GM12878 (cell line): Measurements from ENCODE around the gene TAF6. TPM values are rescaled to one million over a fixed set of nuclear protein-coding genes. Genes with fewer than 3 reads are reported as not detected.

ENCODE experiments used
- ATAC-seq: fragments of 200-7000 bp; cut with Tn5 transposase; 3 replicates; pipeline ENCODE4 v1.9.1; 2020; ENCODE audit warnings: mild to moderate bottlenecking, moderate library complexity
- BruUV-seq: library from RNA; stranded (reverse); fragments of 400-500 nt; replicated peaks from 2 replicates; lab custom pipeline; 2021; lab: Mats Ljungman, UMichigan
- CTCF ChIA-PET: fragments of 300-600 bp; sonication (Branson Sonifier 250); formaldehyde crosslinking; extraction: SDS; loops from one replicate; lab custom pipeline; 2021; ENCODE audit warnings: inconsistent platforms; lab: Yijun Ruan, JAX
- POLR2A ChIA-PET: fragments of 350-600 bp; formaldehyde crosslinking; extraction: SDS; loops from one replicate; lab custom pipeline; 2021; ENCODE audit warnings: inconsistent platforms; lab: Charles Lee
- RAD21 ChIA-PET: fragments of 300-600 bp; sonication (Branson Sonifier 250); formaldehyde crosslinking; loops from one replicate; lab custom pipeline; 2023; ENCODE audit warnings: antibody characterized with exemption; ENCODE audit not compliant: unreplicated experiment; lab: Charles Lee
- SMC1A ChIA-PET: fragments of 300-600 bp; sonication (Branson Sonifier 250); formaldehyde crosslinking; loops from one replicate; lab custom pipeline; 2023; ENCODE audit not compliant: unreplicated experiment, uncharacterized antibody; lab: Charles Lee
- DNase-seq: peaks from one replicate; pipeline ENCODE4 v3.0.0-alpha.2; 2011; ENCODE audit warnings: low read depth, low spot score
- FAIRE-seq: peaks from 3 replicates; lab custom pipeline; 2011; peaks lifted over from hg19 to GRCh38; lab: Jason Lieb, UNC
- H2AFZ ChIP-seq: 2 replicates; pipeline ENCODE4 v1.6.0; 2011; ENCODE audit warnings: low read depth, low read length, control low read depth; ENCODE audit not compliant: control insufficient read depth
- H3K27ac ChIP-seq: 2 replicates; pipeline ENCODE4 v1.5.1; 2011; ENCODE audit warnings: control low read depth; ENCODE audit not compliant: control insufficient read depth, insufficient read depth
- H3K27me3 ChIP-seq, 2 experiments: replicated peaks in 1 of 2; 2 replicates each; pipeline versions ENCODE4 v1.6.0 to v1.6.1; 2011; ENCODE audit warnings: low read length in 1 of 2; ENCODE audit not compliant: control insufficient read depth in 2 of 2, insufficient read depth in 2 of 2
- H3K36me3 ChIP-seq, 2 experiments: 2 replicates each; pipeline ENCODE4 v1.5.1; 2011; ENCODE audit warnings: low read length in 1 of 2; ENCODE audit not compliant: control insufficient read depth in 2 of 2, insufficient read depth in 2 of 2
- H3K4me1 ChIP-seq: 2 replicates; pipeline ENCODE4 v1.6.1; 2011; ENCODE audit warnings: mild to moderate bottlenecking, low read length, moderate library complexity, mixed read lengths; ENCODE audit not compliant: control insufficient read depth, insufficient read depth
- H3K4me2 ChIP-seq: 2 replicates; pipeline ENCODE4 v1.6.0; 2011; ENCODE audit warnings: control low read depth; ENCODE audit not compliant: control insufficient read depth, insufficient read depth
- H3K4me3 ChIP-seq: fragments of 200-600 bp; sonication (generic); 2 replicates; pipeline ENCODE4 v1.5.1; 2016
- H3K79me2 ChIP-seq: 2 replicates; pipeline ENCODE4 v1.6.0; 2011; ENCODE audit warnings: low read length; ENCODE audit not compliant: control insufficient read depth, insufficient read depth
- H3K9ac ChIP-seq: 2 replicates; pipeline ENCODE4 v1.8.0; 2011; ENCODE audit warnings: low read length, control low read depth, mixed read lengths; ENCODE audit not compliant: control insufficient read depth, insufficient read depth
- H3K9me3 ChIP-seq: replicated peaks from 3 replicates; pipeline ENCODE4 v1.5.1; 2011; ENCODE audit warnings: mild to moderate bottlenecking, low read length; ENCODE audit not compliant: control insufficient read depth, insufficient read depth
- H4K20me1 ChIP-seq: 2 replicates; pipeline ENCODE4 v1.6.0; 2011; ENCODE audit not compliant: control insufficient read depth, insufficient read depth
- ATF2 ChIP-seq: IDR thresholded peaks from 2 replicates; pipeline ENCODE4 v1.6.1; 2012; ENCODE audit warnings: low read length, inconsistent platforms
- CBX5 ChIP-seq: sonication (generic); IDR thresholded peaks from 2 replicates; pipeline ENCODE4 v1.6.1; 2016; ENCODE audit warnings: low read depth, moderate library complexity, mild to moderate bottlenecking, inconsistent platforms
- CHD4 ChIP-seq: fragments of 200-600 bp; sonication (generic); IDR thresholded peaks from 2 replicates; pipeline ENCODE4 v1.6.1; 2016; ENCODE audit warnings: mild to moderate bottlenecking
- JUND ChIP-seq: IDR thresholded peaks from 2 replicates; pipeline ENCODE4 v1.6.1; 2012; ENCODE audit warnings: low read depth, mild to moderate bottlenecking, low read length, improper control_type of control experiment, moderate library complexity
- KLF5 ChIP-seq: fragments of 450-650 bp; IDR thresholded peaks from 2 replicates; pipeline ENCODE4 v1.6.1; 2014; ENCODE audit warnings: mild to moderate bottlenecking; ENCODE audit not compliant: partially characterized antibody
- NR2C2 ChIP-seq: IDR thresholded peaks from 2 replicates; pipeline ENCODE4 v1.6.1; 2011; ENCODE audit warnings: borderline replicate concordance, low read depth; ENCODE audit not compliant: control insufficient read depth, insufficient read length
- PAX5 ChIP-seq: IDR thresholded peaks from 2 replicates; pipeline ENCODE4 v1.6.1; 2011; ENCODE audit warnings: low read depth, low read length, borderline replicate concordance
- POLR2AphosphoS5 ChIP-seq: IDR thresholded peaks from 2 replicates; pipeline ENCODE4 v1.6.1; 2011; ENCODE audit warnings: mild to moderate bottlenecking, low read length, inconsistent platforms
- SMARCA5 ChIP-seq: fragments of 450-650 bp; IDR thresholded peaks from 2 replicates; pipeline ENCODE4 v1.6.1; 2017; ENCODE audit warnings: mild to moderate bottlenecking
- TCF7 ChIP-seq: IDR thresholded peaks from 2 replicates; pipeline ENCODE4 v1.6.1; 2014; ENCODE audit warnings: antibody characterized with exemption, borderline replicate concordance
- WGBS: methylation state at CpG from one replicate; pipeline ENCODE4 v1.1.6; 2016; ENCODE audit warnings: low lambda C conversion rate; ENCODE audit not compliant: insufficient replicate concordance, insufficient coverage; ENCODE audit errors: missing lambda C conversion rate; 5-methylcytosine and 5-hydroxymethylcytosine counted together
- in situ Hi-C: fragments of 300-500 bp; cut with MboI; formaldehyde crosslinking; loops from 9 replicates; pipeline ENCODE4 v1.14.3; 2018; ENCODE audit warnings: mixed read lengths
- intact Hi-C: fragments of 100-400 bp; cut with micrococcal nuclease; formaldehyde crosslinking; loops from one replicate; pipeline ENCODE4 v1.14.2; 2022; ENCODE audit not compliant: unreplicated experiment
- polyA plus RNA-seq, 11 experiments: library from polyadenylated mRNA; depleted of rRNA in 4 of 11; unstranded in 6 of 11; stranded (reverse) in 5 of 11; fragments of >200 nt; fragmentation: Nextera tagmentation in 4 of 11; fragmentation: Illumina TruSeq in 1 of 11; extraction: Ambion mirVana in 4 of 11; extraction: Trizol in 1 of 11; gene quantifications; 1 replicate in 1 of 11; 2 replicates in 10 of 11; pipeline versions ENCODE4 v1.2.1 to v1.2.3, GENCODE V29; 2011 to 2016; ENCODE audit warnings: inconsistent platforms in 2 of 11, missing spikeins in 2 of 11, low read depth in 1 of 11
- total RNA-seq, 4 experiments: library from RNA; depleted of rRNA in 3 of 4; stranded (reverse); fragments of >200 nt in 3 of 4; fragmentation: Illumina TruSeq in 1 of 4; extraction: Trizol in 1 of 4; gene quantifications; 2 replicates each; pipeline versions ENCODE4 v1.2.1 to v1.2.3, GENCODE V29; 2013 to 2021
- TF ChIP-seq, protein P1 (sequence below): fragments of 450-650 bp; IDR thresholded peaks from 2 replicates; pipeline ENCODE4 v1.6.1; 2017; ENCODE audit warnings: borderline replicate concordance
- TF ChIP-seq, protein P2 (sequence below): fragments of 450-650 bp; IDR thresholded peaks from 2 replicates; pipeline ENCODE4 v1.6.1; 2017; ENCODE audit warnings: antibody characterized with exemption, mild to moderate bottlenecking, moderate library complexity
- TF ChIP-seq, protein P3 (sequence below): IDR thresholded peaks from 2 replicates; pipeline ENCODE4 v1.6.1; 2012; ENCODE audit warnings: low read depth, low read length, improper control_type of control experiment

TAF6 gene
- total and polyA plus RNA-seq, 10 of the 15 experiments (the other 5 are each of a cell fraction or from before 2014, with no cell fraction given) = 0.27 to 42.6 (median 17.0) TPM

DNA sequence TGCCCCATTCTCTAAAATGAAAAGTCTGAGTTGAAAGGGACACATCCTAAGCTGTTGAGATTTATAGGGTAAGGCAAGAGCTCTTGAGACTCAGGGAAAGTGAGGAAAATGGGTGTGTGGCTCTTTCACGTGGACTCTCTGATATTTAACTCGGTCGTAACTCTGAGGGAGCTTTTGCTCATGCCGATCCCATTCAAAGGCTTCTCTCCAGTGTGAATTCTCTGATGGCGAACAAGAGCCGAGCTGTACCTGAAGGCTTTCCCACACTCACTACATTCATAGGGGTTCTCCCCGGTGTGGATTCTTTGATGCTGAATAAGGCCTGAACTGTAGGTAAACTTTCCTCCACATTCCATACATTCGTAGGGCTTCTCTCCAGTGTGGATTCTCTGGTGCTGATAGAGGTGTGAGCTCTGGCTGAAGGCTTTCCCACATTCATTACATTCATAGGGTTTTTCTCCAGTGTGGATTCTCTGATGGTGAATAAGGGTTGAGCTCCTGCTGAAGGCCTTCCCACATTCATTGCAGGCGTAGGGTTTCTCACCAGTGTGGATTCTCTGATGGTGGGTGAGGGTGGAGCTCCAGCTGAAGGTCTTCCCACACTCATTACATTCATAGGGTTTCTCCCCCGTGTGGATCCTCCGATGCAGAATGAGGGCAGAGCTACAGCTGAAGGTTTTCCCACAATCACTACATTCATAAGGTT lies 48.0 kb downstream of the TAF6 start:
- in situ Hi-C loops = no loop called here
- BruUV-seq = TSS peak; percentile 42
- H3K4me3 ChIP-seq = no peak overlapping the region
- no peaks in the 10 kb centered on the region for H4K20me1 ChIP-seq
- H3K27me3 ChIP-seq = no peaks in the 10 kb centered on the region
- WGBS = 95% methylated on average over 11 of the region's 11 CpGs
- H3K9ac ChIP-seq = no peak overlapping the region
- H3K9me3 ChIP-seq = peaks cover 32% of the 10 kb centered on the region; the same call in 2 of the 3 replicates
- H3K4me1 ChIP-seq = no peaks in the 10 kb centered on the region
- H3K79me2 ChIP-seq = no peaks in the 10 kb centered on the region
- no peak for DNase-seq
- no peak overlapping the region for H3K4me2 ChIP-seq
- POLR2A ChIA-PET = interaction anchor here (0.7 to 1.0 kb wide), 2 partner anchors 8 to 12 kb away, joined by 3 read pairs; no protein-coding TSS in a partner anchor
- SMC1A ChIA-PET = interaction anchor here (0.7 kb wide), 1 partner anchor 712 kb away, joined by 3 read pairs; no protein-coding TSS in a partner anchor
- no peak for ATAC-seq
- no peak overlapping the region for H3K27ac ChIP-seq
- CTCF ChIA-PET = interaction anchor here (0.6 to 1.5 kb wide), 3 partner anchors 11 to 517 kb away, joined by 3 to 4 read pairs (median 4); no protein-coding TSS in a partner anchor
- peaks cover 30 to 54% of the 10 kb centered on the region in 2 experiments for H3K36me3 ChIP-seq
- H2AFZ ChIP-seq = no peak overlapping the region
- intact Hi-C loops = no loop called here
- FAIRE-seq = no peak
- RAD21 ChIA-PET = interaction anchor here (2.0 kb wide), 1 partner anchor 11 kb away, joined by 5 read pairs; no protein-coding TSS in a partner anchor
- TF ChIP-seq CHD4 (no peak), NR2C2 (no peak), POLR2AphosphoS5 (peak; percentile 39; the same call in 1 of the 2 replicates), SMARCA5 (no peak), TCF7 (no peak), CBX5 (peak; percentile 99), PAX5 (no peak), JUND (no peak), ATF2 (no peak), KLF5 (peak; percentile 74)
- TF ChIP-seq, protein P1, sequence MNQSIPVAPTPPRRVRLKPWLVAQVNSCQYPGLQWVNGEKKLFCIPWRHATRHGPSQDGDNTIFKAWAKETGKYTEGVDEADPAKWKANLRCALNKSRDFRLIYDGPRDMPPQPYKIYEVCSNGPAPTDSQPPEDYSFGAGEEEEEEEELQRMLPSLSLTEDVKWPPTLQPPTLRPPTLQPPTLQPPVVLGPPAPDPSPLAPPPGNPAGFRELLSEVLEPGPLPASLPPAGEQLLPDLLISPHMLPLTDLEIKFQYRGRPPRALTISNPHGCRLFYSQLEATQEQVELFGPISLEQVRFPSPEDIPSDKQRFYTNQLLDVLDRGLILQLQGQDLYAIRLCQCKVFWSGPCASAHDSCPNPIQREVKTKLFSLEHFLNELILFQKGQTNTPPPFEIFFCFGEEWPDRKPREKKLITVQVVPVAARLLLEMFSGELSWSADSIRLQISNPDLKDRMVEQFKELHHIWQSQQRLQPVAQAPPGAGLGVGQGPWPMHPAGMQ = no peak
- TF ChIP-seq, protein P2, sequence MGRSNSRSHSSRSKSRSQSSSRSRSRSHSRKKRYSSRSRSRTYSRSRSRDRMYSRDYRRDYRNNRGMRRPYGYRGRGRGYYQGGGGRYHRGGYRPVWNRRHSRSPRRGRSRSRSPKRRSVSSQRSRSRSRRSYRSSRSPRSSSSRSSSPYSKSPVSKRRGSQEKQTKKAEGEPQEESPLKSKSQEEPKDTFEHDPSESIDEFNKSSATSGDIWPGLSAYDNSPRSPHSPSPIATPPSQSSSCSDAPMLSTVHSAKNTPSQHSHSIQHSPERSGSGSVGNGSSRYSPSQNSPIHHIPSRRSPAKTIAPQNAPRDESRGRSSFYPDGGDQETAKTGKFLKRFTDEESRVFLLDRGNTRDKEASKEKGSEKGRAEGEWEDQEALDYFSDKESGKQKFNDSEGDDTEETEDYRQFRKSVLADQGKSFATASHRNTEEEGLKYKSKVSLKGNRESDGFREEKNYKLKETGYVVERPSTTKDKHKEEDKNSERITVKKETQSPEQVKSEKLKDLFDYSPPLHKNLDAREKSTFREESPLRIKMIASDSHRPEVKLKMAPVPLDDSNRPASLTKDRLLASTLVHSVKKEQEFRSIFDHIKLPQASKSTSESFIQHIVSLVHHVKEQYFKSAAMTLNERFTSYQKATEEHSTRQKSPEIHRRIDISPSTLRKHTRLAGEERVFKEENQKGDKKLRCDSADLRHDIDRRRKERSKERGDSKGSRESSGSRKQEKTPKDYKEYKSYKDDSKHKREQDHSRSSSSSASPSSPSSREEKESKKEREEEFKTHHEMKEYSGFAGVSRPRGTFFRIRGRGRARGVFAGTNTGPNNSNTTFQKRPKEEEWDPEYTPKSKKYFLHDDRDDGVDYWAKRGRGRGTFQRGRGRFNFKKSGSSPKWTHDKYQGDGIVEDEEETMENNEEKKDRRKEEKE = no peak
- TF ChIP-seq, protein P3, sequence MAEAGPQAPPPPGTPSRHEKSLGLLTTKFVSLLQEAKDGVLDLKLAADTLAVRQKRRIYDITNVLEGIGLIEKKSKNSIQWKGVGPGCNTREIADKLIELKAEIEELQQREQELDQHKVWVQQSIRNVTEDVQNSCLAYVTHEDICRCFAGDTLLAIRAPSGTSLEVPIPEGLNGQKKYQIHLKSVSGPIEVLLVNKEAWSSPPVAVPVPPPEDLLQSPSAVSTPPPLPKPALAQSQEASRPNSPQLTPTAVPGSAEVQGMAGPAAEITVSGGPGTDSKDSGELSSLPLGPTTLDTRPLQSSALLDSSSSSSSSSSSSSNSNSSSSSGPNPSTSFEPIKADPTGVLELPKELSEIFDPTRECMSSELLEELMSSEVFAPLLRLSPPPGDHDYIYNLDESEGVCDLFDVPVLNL = no peak
